CD4-positive, alpha-beta T cell treated with Interferon gamma for 1 hour (primary cell): ENCODE data around the gene CRB1.

Experiments
- DNase-seq: peaks from one replicate; pipeline ENCODE4 v3.0.0-alpha.2; 2020

CRB1 gene

DNA sequence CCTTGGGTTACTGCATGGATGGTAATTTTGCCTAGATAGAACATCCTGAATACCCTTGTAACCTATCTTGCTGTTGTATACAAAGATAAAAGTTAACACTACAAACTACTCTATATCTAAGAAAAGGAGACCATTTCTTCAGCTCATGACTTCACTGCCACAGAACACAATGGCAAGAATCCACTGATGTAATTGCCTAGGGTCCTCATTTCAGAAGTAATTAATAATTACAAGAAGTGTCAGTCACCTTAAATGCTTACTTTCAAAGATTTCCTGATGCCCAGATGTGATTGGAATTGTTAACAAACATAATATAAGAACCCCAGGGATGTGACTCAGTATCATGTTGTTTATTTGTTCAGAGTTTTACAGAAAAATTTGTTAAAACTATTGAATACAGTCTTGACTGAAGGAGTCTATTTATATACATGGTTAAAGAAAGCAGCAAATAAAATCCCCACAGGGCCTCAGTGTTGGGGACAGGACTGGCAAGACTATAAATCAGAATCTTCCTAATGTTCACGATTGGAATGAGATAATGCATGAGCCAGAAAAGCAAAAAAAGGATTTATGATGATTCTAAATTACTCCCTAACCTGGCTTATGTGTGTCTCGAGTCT is 83.9 kb downstream of the CRB1 start:
- DNase-seq = no peak

- no peak for DNase-seq
Measured at GRCh38 chr1:197355248-197355995, 87.4 kb downstream of the CRB1 start.

- DNase-seq = no peak
Measured at GRCh38 chr1:197356723-197357533, 88.9 kb downstream of the CRB1 start.

DNA sequence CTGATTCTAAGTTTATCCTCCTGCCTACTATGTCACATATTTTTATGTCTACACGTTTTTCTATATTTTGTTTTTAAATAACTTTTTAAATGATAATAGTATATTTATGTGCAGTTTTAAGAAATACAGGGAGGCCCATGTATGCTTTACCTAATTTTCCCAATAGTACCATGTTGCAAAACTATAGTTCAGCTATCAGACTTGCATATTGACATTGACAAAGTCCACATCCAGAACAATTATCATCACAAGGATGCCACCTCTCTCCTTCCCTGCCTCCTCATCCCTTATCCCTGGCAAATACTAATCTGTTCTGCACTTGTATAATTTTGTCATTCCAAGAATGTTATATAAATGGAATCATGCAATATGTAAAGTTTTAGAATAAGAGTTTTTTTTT is 90.9 kb downstream of the CRB1 start:
- DNase-seq = no peak

DNA sequence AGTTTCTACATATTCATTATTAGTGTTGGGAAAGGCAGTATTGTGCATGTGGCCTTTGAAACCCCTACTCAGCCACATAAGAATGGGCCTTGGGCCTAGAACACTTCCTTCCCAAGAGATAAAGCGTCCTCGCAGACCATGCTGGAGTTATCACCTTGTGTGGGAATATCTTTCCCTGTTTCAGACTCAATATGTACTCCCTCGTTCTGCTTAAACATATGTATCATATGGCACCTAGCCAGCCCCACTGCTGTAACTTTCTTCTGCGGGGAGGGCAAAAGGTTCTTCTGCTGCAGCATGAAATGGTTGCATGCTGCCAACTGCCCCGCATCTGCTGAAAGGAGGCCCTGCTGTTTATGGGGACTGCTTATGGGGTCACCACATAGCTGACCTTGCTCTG is 92.0 kb downstream of the CRB1 start:
- DNase-seq = no peak

GRCh38 chr1:197362871-197363270 is 94.8 kb downstream of the CRB1 start:
- no peak for DNase-seq

- DNase-seq = no peak
Measured at GRCh38 chr1:197363855-197364254, 95.8 kb downstream of the CRB1 start.

GRCh38 chr1:197366996-197367395 is 98.9 kb downstream of the CRB1 start:
- no peak for DNase-seq

GRCh38 chr1:197367627-197368026 is 99.6 kb downstream of the CRB1 start:
- DNase-seq = no peak

DNA sequence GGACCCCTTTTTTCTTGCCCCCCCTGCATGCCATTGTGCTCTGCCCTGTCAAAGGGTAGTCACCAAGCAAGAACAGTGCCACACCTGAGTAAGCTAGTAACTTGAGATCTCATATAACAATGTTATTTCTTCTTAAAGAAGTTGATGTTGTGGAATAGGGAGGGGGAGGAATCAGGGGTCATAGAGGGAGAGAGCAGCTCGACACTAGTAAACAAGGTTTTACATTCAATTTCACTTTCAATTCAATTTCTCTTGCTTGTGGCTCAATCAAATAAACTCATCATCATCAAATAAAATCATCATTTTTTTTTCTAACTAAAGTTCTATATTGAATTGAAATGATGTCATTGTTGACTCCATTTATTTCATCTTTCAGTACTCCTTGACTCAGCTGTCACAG is 106.4 kb downstream of the CRB1 start:
- DNase-seq = no peak

DNA sequence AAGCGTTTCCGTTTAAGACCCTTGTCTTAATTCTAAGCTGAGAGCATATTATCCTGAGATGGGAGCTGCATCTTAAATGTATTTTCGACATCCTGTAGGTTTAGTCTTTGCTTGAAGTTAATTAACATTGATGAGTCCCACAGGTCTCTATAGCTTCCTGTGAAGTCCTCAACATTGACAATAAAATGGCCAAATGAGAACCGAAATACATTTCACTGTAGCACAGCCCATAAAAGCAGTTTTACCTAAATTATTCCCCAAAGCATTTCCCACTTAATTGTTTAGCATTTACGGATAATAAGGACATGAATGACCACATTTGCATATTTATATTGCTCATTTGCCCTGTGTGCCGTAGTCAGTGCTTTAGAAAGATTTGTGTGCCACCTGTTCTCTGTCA is 116.4 kb downstream of the CRB1 start:
- DNase-seq = no peak

GRCh38 chr1:197388801-197389200 is 120.7 kb downstream of the CRB1 start:
- DNase-seq = no peak

DNA sequence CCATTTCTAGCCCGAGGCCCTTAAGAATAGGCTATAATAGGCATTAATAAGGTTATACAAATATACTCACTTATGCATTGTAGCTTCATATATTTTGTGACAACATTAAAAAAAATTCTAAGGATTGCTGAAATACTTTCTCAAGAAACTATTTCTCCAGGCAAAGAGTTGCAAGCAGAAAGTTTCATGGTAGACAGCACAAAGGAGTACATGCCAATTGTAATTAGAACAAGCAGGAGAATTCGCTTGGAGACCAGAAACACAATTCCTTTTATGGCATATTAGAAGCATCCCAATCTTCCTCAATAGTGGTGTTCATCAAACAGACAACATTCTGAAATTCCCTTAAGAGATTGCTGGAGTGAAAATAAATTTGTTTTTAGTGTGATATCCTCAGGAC is 122.8 kb downstream of the CRB1 start:
- DNase-seq = no peak

GRCh38 chr1:197391303-197392226 is 123.5 kb downstream of the CRB1 start:
- DNase-seq = no peak

GRCh38 chr1:197392541-197392940 is 124.5 kb downstream of the CRB1 start:
- no peak for DNase-seq

DNA sequence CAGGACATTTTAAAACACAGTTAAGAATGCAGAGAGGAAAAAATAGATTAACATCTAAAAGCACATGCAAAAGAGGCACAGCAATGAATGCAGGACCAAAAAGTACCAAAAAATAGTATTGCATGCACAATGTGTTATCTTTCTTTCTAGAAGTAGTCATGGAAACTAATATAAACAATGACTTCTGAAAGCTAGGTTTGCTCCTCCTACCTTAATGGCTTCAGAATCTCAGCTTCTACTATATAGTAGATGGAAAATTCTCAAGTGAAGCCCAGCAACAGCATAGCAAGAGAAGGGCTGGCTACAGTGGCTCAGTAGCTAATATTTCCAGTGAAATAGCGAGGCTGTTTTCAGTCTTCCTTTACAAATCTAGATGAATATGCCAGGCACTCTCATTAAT is 125.1 kb downstream of the CRB1 start:
- no peak for DNase-seq

GRCh38 chr1:197393772-197394171 is 125.7 kb downstream of the CRB1 start:
- no peak for DNase-seq

DNA sequence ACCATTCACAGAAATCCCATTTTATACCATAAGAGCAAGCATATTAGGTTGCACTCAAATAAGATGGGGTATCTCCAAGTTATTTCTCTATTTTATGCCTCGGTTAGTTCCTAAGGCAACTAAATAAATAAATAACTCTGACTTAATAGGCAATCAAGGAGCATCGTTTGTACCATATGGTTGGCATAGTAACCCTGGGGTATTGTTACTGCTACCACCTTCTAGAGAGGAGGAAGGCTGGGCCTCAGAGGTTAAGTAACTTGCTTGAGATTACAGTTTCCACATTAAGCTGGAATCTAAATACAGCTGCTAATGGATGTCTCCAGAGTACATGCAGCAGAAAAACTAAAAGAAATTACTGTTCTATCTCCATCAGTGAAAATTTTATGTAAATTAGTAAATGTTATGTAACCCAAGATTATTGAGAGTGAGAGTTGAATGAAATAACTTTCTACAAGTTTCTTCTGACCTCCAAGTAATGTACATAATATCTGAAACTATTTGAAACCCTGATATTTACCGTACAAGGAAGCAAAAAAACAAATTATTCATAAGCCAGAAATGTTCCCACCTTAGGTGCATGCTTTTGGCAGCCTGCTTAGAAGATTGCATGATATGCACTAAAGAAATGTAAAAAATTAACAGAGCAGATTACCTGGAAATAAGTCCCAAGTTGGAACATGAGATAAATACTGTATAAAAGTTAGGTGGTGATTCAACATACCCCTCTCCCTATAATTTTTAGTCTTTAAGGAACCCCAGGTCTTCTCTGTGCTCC is 127.0 kb downstream of the CRB1 start:
- no peak for DNase-seq

GRCh38 chr1:197397895-197398294 is 129.8 kb downstream of the CRB1 start:
- DNase-seq = no peak

GRCh38 chr1:197399755-197400521 is 131.9 kb downstream of the CRB1 start:
- DNase-seq = no peak

DNA sequence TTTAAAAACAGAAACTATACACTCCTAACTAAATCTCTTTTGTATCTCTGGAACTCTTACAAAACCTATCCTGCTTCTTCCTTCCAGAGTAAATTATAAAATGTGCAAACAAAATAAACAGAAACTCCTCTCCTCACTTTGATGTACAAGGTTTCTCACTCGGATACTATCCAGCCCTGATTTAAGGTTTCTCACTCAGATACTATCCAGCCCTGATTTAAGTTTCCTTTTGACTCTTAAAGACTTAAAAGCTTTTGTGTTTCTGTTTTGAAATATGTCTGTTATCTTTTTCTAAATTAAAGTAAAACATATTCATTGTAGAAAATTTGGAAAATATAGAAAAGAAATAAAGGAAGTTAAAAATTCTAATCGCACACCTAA is 132.5 kb downstream of the CRB1 start:
- DNase-seq = no peak
